Measurements from ENCODE around the gene TBC1D5.

DNA sequence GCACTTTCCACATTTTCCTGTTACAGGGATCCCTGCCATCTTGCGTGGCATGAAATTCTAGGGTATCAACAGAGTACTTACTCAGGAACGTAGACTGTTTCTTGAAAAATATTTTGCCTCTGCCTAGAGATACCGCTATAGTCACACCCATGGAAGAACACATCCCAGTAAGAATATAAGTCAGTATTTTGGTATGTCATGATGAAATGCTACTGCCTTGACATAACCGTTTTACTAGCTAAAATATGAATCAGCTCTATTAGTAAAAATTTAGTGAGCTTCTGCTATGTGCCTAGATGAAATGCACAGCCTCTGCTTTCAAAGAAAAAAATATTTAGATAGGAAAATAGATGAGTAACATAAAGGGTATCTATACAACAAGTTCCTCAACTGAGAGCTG is 276.4 kb downstream of the TBC1D5 start:
- TF ChIP-seq EZH2 (IDR thresholded peaks at IDR 0.05; ENCODE audit: insufficient read depth, poor library complexity, severe bottlenecking): no peak
- TF ChIP-seq EZH2phosphoT487 (IDR thresholded peaks at IDR 0.05; ENCODE audit: insufficient read depth, low read depth): no peak

Data from GM23248 (cell line).